Gastrocnemius medialis (tissue), 4 donors: ENCODE measurements around the gene CFAP221.

Experiments used
- POLR2A ChIP-seq, 2 donors: fragments of 450-650 bp; IDR thresholded peaks; one replicate each; pipeline ENCODE4 v1.6.1; 2017; ENCODE audit warnings: antibody characterized with exemption in 2 of 2, mild to moderate bottlenecking in 2 of 2, moderate library complexity in 2 of 2
- TF ChIP-seq, protein P1 (sequence below), 5 experiments: fragments of 450-650 bp in 3 of 5; fragments of 200-600 bp in 2 of 5; sonication (generic) in 2 of 5; IDR thresholded peaks in 4 of 5; conservative IDR thresholded peaks in 1 of 5; 1 replicate in 4 of 5; 2 replicates in 1 of 5; pipeline ENCODE4 v1.5.1; 2016 to 2019; ENCODE audit warnings: antibody characterized with exemption in 5 of 5, mild to moderate bottlenecking in 3 of 5, moderate library complexity in 3 of 5

DNA sequence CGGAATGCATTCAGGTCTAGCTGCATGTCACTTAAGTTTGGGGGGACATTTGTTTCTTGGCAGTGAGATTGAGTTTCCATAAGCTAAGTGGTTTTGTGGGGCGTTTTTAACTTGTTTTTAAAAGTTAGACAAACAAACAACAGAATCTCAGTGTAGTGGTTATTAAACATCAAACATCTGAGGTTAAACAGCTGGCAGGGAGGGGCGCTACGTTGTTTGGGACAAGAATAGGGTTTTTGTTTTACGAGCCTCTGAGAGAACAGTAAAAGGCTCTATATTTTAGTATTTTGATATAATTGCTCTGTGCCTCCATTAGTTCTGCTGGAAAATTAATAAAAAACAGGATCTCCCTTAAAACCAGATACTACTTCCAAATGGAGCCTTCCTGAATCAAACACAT lies 93.1 kb downstream of the CFAP221 start:
- TF ChIP-seq, protein P1, sequence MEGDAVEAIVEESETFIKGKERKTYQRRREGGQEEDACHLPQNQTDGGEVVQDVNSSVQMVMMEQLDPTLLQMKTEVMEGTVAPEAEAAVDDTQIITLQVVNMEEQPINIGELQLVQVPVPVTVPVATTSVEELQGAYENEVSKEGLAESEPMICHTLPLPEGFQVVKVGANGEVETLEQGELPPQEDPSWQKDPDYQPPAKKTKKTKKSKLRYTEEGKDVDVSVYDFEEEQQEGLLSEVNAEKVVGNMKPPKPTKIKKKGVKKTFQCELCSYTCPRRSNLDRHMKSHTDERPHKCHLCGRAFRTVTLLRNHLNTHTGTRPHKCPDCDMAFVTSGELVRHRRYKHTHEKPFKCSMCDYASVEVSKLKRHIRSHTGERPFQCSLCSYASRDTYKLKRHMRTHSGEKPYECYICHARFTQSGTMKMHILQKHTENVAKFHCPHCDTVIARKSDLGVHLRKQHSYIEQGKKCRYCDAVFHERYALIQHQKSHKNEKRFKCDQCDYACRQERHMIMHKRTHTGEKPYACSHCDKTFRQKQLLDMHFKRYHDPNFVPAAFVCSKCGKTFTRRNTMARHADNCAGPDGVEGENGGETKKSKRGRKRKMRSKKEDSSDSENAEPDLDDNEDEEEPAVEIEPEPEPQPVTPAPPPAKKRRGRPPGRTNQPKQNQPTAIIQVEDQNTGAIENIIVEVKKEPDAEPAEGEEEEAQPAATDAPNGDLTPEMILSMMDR (IDR thresholded peaks at IDR 0.05 in 4 of 5, conservative IDR thresholded peaks at IDR 0.05 in 1 of 5), result no peak
- TF ChIP-seq POLR2A (IDR thresholded peaks at IDR 0.05), result no peak
